ENCODE results near the gene ATXN10.

ATXN10 gene

GRCh38 chr22:45703758-45704157 is 32.1 kb downstream of the ATXN10 start:
- POLR2A ChIA-PET: no interaction called here
- TF ChIP-seq, protein P1, sequence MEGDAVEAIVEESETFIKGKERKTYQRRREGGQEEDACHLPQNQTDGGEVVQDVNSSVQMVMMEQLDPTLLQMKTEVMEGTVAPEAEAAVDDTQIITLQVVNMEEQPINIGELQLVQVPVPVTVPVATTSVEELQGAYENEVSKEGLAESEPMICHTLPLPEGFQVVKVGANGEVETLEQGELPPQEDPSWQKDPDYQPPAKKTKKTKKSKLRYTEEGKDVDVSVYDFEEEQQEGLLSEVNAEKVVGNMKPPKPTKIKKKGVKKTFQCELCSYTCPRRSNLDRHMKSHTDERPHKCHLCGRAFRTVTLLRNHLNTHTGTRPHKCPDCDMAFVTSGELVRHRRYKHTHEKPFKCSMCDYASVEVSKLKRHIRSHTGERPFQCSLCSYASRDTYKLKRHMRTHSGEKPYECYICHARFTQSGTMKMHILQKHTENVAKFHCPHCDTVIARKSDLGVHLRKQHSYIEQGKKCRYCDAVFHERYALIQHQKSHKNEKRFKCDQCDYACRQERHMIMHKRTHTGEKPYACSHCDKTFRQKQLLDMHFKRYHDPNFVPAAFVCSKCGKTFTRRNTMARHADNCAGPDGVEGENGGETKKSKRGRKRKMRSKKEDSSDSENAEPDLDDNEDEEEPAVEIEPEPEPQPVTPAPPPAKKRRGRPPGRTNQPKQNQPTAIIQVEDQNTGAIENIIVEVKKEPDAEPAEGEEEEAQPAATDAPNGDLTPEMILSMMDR (IDR thresholded peaks at IDR 0.05; ENCODE audit: control extremely low read depth, extremely low read depth, low read depth, missing control alignments): no peak
- CTCF ChIA-PET: interaction anchor here (0.7 to 1.3 kb wide), 3 partner anchors 16 to 35 kb away, joined by 3 read pairs; no protein-coding TSS in a partner anchor
- DNase-seq (ENCODE audit: extremely low spot score): no peak

GRCh38 chr22:45704648-45705047 is 33.0 kb downstream of the ATXN10 start:
- ChIA-PET CTCF (no interaction called here), POLR2A (no interaction called here)
- TF ChIP-seq, protein P1 (IDR thresholded peaks at IDR 0.05; ENCODE audit: control extremely low read depth, extremely low read depth, low read depth, missing control alignments): no peak
- no peak for DNase-seq (ENCODE audit: extremely low spot score)

- CTCF ChIA-PET: no interaction called here
- POLR2A ChIA-PET: no interaction called here
- no peak for DNase-seq (ENCODE audit: extremely low spot score)
- TF ChIP-seq, protein P1 (IDR thresholded peaks at IDR 0.05; ENCODE audit: control extremely low read depth, extremely low read depth, low read depth, missing control alignments): no peak
Measured at GRCh38 chr22:45707605-45708004, 36.0 kb downstream of the ATXN10 start.

DNA sequence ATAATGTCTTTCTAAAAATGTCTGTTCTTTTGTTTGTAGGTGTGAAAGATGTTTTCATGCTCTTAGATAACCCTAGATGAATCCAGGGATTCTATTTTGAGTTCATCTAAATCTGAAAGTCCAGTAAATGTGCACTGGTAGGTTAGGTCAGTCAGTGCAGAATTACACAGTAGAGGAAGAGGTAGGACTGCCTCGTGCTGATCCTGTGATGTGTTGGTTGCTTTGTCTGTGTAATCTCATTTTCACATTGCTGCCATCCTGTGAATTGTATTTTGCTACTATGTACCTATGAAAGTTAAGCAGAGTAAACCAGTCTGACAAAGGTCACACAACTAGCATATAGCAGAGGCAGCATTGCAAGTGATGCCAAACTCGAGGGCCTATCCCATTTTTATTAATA is 36.5 kb downstream of the ATXN10 start:
- DNase-seq (ENCODE audit: extremely low spot score): no peak
- CTCF ChIA-PET: no interaction called here
- TF ChIP-seq, protein P1 (IDR thresholded peaks at IDR 0.05; ENCODE audit: control extremely low read depth, extremely low read depth, low read depth, missing control alignments): no peak
- POLR2A ChIA-PET: no interaction called here

DNA sequence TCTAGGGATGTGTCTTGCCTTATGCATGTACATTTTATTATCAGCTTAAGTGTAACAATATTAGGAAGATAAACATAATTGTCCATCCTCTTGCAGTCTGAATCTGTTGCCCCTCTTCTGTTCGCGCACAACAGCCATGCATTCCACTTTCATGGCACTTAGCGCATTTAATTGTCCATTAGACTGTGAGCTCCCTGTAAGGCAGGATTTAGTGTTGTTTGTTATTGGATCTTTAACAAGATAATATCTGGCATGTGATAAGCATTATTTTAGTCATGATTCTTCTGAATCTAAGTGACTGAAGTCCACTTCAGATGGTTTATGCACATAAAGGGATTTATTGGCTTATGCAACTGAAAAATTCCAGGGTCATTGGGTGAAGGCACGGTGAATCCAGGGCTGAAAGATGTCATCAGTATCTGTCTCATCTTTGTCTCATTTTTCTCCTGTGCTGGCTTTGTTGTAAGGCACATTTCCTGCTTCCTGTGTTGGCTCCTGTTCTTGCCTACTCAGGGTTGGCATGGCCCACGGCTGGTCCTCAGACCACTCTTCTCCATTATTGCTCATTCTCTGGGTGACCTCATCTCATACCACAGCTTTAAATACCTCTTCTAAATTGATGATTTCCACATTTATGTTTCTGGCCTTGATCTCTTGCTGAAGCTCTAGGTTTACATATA is 37.6 kb downstream of the ATXN10 start:
- TF ChIP-seq, protein P1 (IDR thresholded peaks at IDR 0.05; ENCODE audit: control extremely low read depth, extremely low read depth, low read depth, missing control alignments): no peak
- CTCF ChIA-PET: interaction anchor here (2.0 kb wide), 1 partner anchor 22 kb away, joined by 5 read pairs; no protein-coding TSS in a partner anchor
- POLR2A ChIA-PET: no interaction called here
- no peak for DNase-seq (ENCODE audit: extremely low spot score)

- ChIA-PET POLR2A (no interaction called here), CTCF (interaction anchor here (2.0 kb wide), 1 partner anchor 21 kb away, joined by 5 read pairs; no protein-coding TSS in a partner anchor)
- DNase-seq (ENCODE audit: extremely low spot score): no peak
- TF ChIP-seq, protein P1 (IDR thresholded peaks at IDR 0.05; ENCODE audit: control extremely low read depth, extremely low read depth, low read depth, missing control alignments): no peak
Measured at GRCh38 chr22:45709866-45710265, 38.2 kb downstream of the ATXN10 start.

Measured in GM10248 (cell line).